ENCODE results near the gene TUBE1.

TUBE1 gene

DNA sequence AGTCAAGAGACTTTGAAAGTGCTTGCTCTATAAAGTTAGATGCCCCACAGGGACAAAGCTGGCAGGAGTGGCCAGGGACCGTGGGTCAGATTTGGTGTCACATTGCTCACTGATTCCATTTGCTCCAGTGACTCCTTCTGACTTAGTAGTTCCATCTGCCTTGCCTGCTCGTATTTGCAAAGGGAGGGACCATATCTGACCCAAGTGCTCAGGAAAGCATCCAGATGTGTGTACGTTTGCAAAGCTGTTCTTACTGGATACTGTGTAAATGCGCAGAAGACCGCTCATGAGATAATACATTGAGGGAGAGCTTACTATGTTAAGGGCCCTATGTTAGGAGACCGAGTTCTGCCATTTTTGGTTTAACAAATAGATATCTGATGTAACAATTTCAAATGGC is 54.6 kb downstream of the TUBE1 start:
- no peak for DNase-seq (ENCODE audit: low read depth, low spot score)
- TF ChIP-seq, protein P1, sequence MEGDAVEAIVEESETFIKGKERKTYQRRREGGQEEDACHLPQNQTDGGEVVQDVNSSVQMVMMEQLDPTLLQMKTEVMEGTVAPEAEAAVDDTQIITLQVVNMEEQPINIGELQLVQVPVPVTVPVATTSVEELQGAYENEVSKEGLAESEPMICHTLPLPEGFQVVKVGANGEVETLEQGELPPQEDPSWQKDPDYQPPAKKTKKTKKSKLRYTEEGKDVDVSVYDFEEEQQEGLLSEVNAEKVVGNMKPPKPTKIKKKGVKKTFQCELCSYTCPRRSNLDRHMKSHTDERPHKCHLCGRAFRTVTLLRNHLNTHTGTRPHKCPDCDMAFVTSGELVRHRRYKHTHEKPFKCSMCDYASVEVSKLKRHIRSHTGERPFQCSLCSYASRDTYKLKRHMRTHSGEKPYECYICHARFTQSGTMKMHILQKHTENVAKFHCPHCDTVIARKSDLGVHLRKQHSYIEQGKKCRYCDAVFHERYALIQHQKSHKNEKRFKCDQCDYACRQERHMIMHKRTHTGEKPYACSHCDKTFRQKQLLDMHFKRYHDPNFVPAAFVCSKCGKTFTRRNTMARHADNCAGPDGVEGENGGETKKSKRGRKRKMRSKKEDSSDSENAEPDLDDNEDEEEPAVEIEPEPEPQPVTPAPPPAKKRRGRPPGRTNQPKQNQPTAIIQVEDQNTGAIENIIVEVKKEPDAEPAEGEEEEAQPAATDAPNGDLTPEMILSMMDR (IDR thresholded peaks at IDR 0.05; ENCODE audit: low read depth, low read length), result no peak
- in situ Hi-C loops (cut with HindIII; ENCODE audit: low sequenced_read_pairs), result no loop called here
- H3K4me3 ChIP-seq (ENCODE audit: low read depth, low read length), result no peak overlapping the region

DNA sequence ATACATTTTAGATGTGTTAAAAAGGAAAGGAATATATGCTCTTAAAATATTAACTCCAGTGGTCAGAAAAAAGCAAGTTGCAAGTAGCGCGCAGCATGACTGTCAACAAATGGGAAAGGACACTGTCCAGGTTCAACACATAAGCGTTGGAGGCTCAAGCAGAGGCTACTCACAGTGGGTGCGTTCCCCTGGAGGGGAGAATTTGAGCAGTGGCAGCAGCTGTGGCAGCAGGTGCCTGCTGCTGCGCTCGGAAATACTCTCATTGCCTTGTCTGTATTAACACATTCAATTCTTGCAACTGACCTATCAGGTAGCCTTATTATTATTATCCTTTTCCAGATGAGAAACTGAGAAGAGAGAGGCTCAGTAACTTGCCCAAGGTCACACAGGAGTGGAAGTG is 55.3 kb downstream of the TUBE1 start:
- DNase-seq (ENCODE audit: low read depth, low spot score), result no peak
- in situ Hi-C loops (cut with HindIII; ENCODE audit: low sequenced_read_pairs), result no loop called here

DNA sequence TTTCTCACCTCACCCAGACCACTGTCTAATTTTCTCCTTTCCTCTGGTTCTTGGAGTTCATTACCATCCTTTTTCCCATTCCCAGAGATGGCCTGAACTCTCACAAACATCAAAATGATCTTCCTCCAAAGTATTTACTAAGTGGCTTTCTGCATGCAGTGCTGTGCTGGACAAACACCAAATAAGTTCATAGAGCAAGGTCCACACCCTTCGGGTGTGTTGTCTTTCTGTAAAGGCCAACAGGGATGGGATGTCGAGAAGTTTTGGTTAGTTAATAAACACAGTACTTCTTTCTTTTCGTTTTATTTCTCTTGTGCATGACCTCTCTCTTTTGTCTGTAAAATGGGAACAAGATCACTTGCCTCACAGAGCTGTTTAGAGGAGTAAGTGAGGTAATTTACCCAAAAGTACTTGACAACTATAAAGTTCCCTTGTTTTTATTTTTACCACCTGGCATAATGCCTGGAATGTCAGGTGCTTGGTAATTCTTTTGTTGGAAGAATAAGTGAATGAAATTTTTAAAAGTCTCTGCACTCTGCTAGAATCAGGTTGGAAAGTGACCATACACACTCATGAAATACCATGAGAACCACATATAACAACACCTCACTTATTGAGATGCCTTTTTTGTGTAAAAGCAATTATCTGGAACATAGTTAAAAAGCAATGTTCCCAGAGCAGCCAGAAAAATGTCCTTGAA is 56.2 kb downstream of the TUBE1 start:
- in situ Hi-C loops (cut with HindIII; ENCODE audit: low sequenced_read_pairs), result no loop called here
- no peak overlapping the region for H3K4me3 ChIP-seq (ENCODE audit: low read depth, low read length)
- TF ChIP-seq, protein P1 (IDR thresholded peaks at IDR 0.05; ENCODE audit: low read depth, low read length), result no peak
- no peak for DNase-seq (ENCODE audit: low read depth, low spot score)

More for the DNA sequence above, 55.3 kb downstream of the TUBE1 start:
- TF ChIP-seq, protein P1 (IDR thresholded peaks at IDR 0.05; ENCODE audit: low read depth, low read length), result no peak
- no peak overlapping the region for H3K4me3 ChIP-seq (ENCODE audit: low read depth, low read length)

DNA sequence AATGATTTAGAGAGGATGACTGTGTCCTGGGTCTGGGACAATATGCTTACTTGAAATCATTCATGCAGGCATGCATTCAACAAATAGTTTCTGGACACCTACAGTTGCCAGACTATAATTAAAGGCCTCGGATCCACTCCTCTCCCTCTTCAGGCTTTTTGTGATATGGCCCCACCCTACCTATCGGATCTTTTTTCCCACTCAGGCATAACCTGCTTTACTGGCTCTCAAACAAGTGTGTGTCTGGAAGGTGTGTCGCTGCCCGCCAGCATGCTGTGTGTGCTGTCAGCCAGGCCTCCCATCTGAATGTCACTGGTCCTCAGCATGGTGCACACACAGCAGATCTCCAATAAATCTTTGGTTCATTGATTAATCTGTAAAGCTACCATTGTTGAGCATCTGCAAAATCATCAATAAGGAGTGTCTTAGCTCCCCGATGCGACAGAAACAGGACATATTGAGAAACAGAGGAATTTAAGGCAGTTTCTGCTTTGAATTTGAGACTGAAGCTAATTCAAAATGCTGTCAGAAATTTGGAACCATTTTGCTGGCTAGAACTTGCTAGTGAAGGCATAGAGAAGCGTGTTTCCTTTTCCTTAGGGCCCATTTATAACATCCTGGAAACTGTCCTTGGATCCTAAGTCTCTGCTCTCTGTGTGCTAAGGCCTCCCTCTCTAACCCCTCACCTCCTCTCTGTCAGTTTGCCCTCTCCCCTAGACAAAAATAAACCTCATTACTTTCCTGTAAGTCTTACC is 56.9 kb downstream of the TUBE1 start:
- H3K4me3 ChIP-seq (ENCODE audit: low read depth, low read length), result no peak overlapping the region
- DNase-seq (ENCODE audit: low read depth, low spot score), result no peak
- in situ Hi-C loops (cut with HindIII; ENCODE audit: low sequenced_read_pairs), result no loop called here
- TF ChIP-seq, protein P1 (IDR thresholded peaks at IDR 0.05; ENCODE audit: low read depth, low read length), result no peak

DNA sequence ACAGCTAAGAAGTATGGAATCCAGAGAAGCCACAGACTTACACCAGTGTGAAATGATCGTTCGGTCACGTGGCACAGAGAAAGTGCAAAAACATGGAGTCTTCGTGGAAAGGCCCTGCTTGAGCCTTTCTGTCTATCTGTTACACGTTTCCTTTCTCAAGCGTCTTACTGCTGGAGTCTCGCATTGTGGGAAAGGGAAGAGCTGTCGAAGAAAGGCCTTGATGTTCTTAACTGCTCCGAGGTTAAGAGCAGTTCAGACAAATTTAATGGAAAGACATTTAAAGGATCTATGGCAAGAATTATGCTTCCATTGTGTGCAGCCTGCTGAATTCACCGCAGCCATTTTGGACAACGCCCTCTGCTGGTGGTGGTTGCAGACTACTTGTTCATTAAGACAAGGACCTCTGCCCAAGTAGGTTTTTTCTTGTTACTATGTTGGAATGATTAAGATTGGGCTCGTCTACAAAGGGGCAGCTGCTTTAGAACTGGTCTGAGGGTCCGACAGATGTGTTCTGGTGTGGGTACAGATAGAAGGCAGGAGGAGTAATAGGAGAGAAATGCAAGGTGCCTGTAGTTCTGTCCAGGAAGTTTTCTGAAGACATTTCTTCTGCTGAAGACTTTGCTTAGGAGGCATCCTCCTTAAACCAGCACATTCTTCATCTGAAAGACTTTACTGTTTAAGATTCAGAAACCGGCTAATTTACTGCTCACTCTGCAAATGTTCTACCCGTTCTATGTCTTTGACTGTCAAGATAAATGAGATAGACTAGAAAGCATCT is 58.0 kb downstream of the TUBE1 start:
- peak; percentile 70 for DNase-seq (ENCODE audit: low read depth, low spot score)
- no peak overlapping the region for H3K4me3 ChIP-seq (ENCODE audit: low read depth, low read length)
- TF ChIP-seq, protein P1 (IDR thresholded peaks at IDR 0.05; ENCODE audit: low read depth, low read length), result peak; percentile 81
- in situ Hi-C loops (cut with HindIII; ENCODE audit: low sequenced_read_pairs), result no loop called here

DNA sequence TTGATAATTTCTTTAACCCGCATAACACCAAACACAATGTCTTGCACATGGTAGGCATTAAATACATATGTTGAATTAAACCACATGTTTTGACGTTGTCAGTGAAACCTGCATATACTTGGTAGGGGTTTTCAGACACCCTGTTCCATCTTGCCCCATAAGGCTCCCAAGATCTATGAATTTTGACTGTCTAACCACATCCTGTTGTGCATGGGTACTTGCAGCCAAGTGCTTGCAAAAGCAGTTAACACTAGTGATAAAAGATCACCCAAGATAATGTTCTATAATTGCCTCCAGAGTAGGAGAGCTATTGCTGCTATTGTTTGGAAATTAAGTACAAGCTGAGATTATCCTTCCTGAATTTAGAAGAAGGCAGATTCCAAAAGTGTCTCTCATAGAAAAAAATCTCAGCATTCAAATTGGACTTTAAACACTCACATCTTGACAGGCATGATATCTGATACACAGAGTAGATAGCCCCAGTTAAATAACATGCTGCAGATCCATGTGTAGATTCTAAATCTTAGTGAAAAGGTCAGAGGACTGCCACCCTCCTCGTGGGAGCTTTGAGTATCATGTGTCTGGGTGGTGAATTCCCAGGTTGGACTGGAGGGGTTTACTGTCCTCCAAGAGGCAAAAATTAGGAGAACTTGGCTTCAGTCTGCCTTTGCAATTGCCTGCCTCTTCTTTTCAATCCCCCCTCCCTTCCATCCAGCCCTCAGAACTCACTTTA is 59.2 kb downstream of the TUBE1 start:
- no peak for DNase-seq (ENCODE audit: low read depth, low spot score)
- no peak overlapping the region for H3K4me3 ChIP-seq (ENCODE audit: low read depth, low read length)

More for the DNA sequence above, 59.2 kb downstream of the TUBE1 start:
- in situ Hi-C loops (cut with HindIII; ENCODE audit: low sequenced_read_pairs), result no loop called here
- TF ChIP-seq, protein P1 (IDR thresholded peaks at IDR 0.05; ENCODE audit: low read depth, low read length), result no peak

Measured in astrocyte of the spinal cord (primary cell).